Loucy (cell line): ENCODE measurements around the gene SFTPB.

Experiments
- CTCF ChIP-seq: fragments of 200-600 bp; sonication (generic); conservative IDR thresholded peaks from 2 replicates; pipeline ENCODE4 v1.5.1; 2014; ENCODE audit warnings: mild to moderate bottlenecking, antibody characterized with exemption, low read length
- EZH2phosphoT487 ChIP-seq: fragments of 200-600 bp; IDR thresholded peaks from 2 replicates; pipeline ENCODE4 v1.6.1; 2018; ENCODE audit warnings: antibody characterized with exemption, mild to moderate bottlenecking, moderate library complexity, borderline replicate concordance

- TF ChIP-seq CTCF (peak; percentile 95), EZH2phosphoT487 (no peak)
These were observed 39.3 kb upstream of the SFTPB start for GRCh38 chr2:85707304-85707703.
